Gastrocnemius medialis (tissue), 4 donors: ENCODE data around the gene USF3. TPM values are rescaled to one million over a fixed set of nuclear protein-coding genes. Genes with fewer than 3 reads are reported as not detected.
A peak's percentile ranks its signal among the peaks of the same experiment; 100 is the strongest.

Experiments used
- ATAC-seq, 2 donors: fragments of 150-250 bp; one replicate each; pipeline ENCODE4 v1.9.1; 2016
- DNase-seq, 2 donors: peaks; one replicate each; pipeline ENCODE4 v3.0.0-alpha.2; 2019
- H3K27ac ChIP-seq, 4 donors: fragments of 200-600 bp; sonication (generic); 1 replicate in 1 of 4; 2 replicates in 3 of 4; pipeline ENCODE4 v1.5.1; 2016 to 2018; ENCODE audit warnings: mild to moderate bottlenecking in 2 of 4, moderate library complexity in 1 of 4
- H3K27me3 ChIP-seq, 3 donors: fragments of 200-600 bp; sonication (generic) in 2 of 3; 1 replicate in 1 of 3; 2 replicates in 2 of 3; pipeline versions ENCODE4 v1.5.1 to v1.6.0; 2016 to 2019; ENCODE audit warnings: mild to moderate bottlenecking in 1 of 3, moderate library complexity in 1 of 3
- H3K36me3 ChIP-seq, 2 donors: fragments of 200-600 bp; sonication (generic) in 1 of 2; one replicate each; pipeline ENCODE4 v1.5.1; 2017 to 2018
- H3K4me1 ChIP-seq, 2 donors: fragments of 200-600 bp; sonication (generic) in 1 of 2; one replicate each; pipeline ENCODE4 v1.5.1; 2016 to 2017; ENCODE audit warnings: mild to moderate bottlenecking in 2 of 2
- H3K4me3 ChIP-seq, 4 donors: fragments of 200-600 bp; sonication (generic) in 3 of 4; 1 replicate in 1 of 4; 2 replicates in 3 of 4; pipeline ENCODE4 v1.5.1; 2016 to 2019; ENCODE audit warnings: mild to moderate bottlenecking in 2 of 4
- H3K9me3 ChIP-seq, 3 donors: fragments of 200-600 bp; sonication (generic) in 2 of 3; 1 replicate in 1 of 3; 2 replicates in 2 of 3; pipeline ENCODE4 v1.5.1; 2016 to 2019
- CTCF ChIP-seq, 5 experiments: fragments of 450-650 bp in 3 of 5; fragments of 200-600 bp in 2 of 5; sonication (generic) in 2 of 5; IDR thresholded peaks in 4 of 5; conservative IDR thresholded peaks in 1 of 5; 1 replicate in 4 of 5; 2 replicates in 1 of 5; pipeline ENCODE4 v1.5.1; 2016 to 2019; ENCODE audit warnings: antibody characterized with exemption in 5 of 5, mild to moderate bottlenecking in 3 of 5, moderate library complexity in 3 of 5
- POLR2A ChIP-seq, 2 donors: fragments of 450-650 bp; IDR thresholded peaks; one replicate each; pipeline ENCODE4 v1.6.1; 2017; ENCODE audit warnings: antibody characterized with exemption in 2 of 2, mild to moderate bottlenecking in 2 of 2, moderate library complexity in 2 of 2
- in situ Hi-C, 4 donors: fragments of 200-750 bp; cut with MboI; loops; one replicate each; pipeline versions ENCODE4 v1.15.0 to v1.8.0; 2017; ENCODE audit warnings: low sequenced_read_pairs in 4 of 4
- intact Hi-C: fragments of 100-400 bp; cut with DNase I; formaldehyde crosslinking; loops from one replicate; pipeline ENCODE4 v1.15.1; 2023; ENCODE audit warnings: low total_unique reads
- total RNA-seq, 4 donors: library from RNA; depleted of rRNA; stranded (reverse); fragments of >200 nt; gene quantifications; one replicate each; pipeline versions ENCODE4 v1.1.0 to v1.2.3, GENCODE V29; 2016

USF3 gene
- total RNA-seq, 4 donors from 2014 or later: 35.7 to 49.6 (median 40.1) TPM

GRCh38 chr3:113628316-113628715, 68.1 kb downstream of the USF3 start:
- in situ Hi-C loops: loop anchor here in 2 of 4 donors (5.0 kb wide), 2 partner anchors 126 to 136 kb away; no protein-coding TSS in a partner anchor
- intact Hi-C loops: loop anchor here (5.0 kb wide), 3 partner anchors 69 to 576 kb away; partner anchors contain the start of gene USF3
- DNase-seq: no peak

GRCh38 chr3:113626503-113627371, 69.7 kb downstream of the USF3 start:
- ATAC-seq: peak; percentile 72 to 76
- no peaks in the 10 kb centered on the region for H3K27me3 ChIP-seq
- TF ChIP-seq CTCF (IDR thresholded peaks at IDR 0.05 in 4 of 5, conservative IDR thresholded peaks at IDR 0.05 in 1 of 5) (peak; percentile 79 to 97 (median 89)), POLR2A (IDR thresholded peaks at IDR 0.05) (no peak)
- intact Hi-C loops: loop anchor here (1.0 to 5.0 kb wide), 4 partner anchors 71 to 574 kb away; partner anchors contain the start of gene USF3
- H3K27ac ChIP-seq: peak overlapping the region; percentile 59 to 65 (median 61)
- peak; percentile 38 to 64 for DNase-seq
- peak overlapping the region in 3 of 4 donors; percentile 2 to 16 (median 9) for H3K4me3 ChIP-seq
- no peaks in the 10 kb centered on the region for H3K9me3 ChIP-seq
- in situ Hi-C loops: loop anchor here in 2 of 4 donors (5.0 kb wide), 2 partner anchors 124 to 134 kb away; no protein-coding TSS in a partner anchor
- H3K36me3 ChIP-seq: no peaks in the 10 kb centered on the region
- peaks cover 34 to 51% of the 10 kb centered on the region in 2 donors for H3K4me1 ChIP-seq

More at GRCh38 chr3:113628316-113628715, 68.1 kb downstream of the USF3 start:
- no peaks in the 10 kb centered on the region for H3K27me3 ChIP-seq
- ATAC-seq: no peak
- H3K4me1 ChIP-seq: peaks cover 34 to 51% of the 10 kb centered on the region in 2 donors
- no peak overlapping the region for H3K4me3 ChIP-seq
- peak overlapping the region in 2 of 4 donors; percentile 82 to 90 for H3K27ac ChIP-seq
- no peaks in the 10 kb centered on the region for H3K9me3 ChIP-seq
- TF ChIP-seq CTCF (IDR thresholded peaks at IDR 0.05 in 4 of 5, conservative IDR thresholded peaks at IDR 0.05 in 1 of 5): no peak
- no peak for TF ChIP-seq POLR2A (IDR thresholded peaks at IDR 0.05)
- no peaks in the 10 kb centered on the region for H3K36me3 ChIP-seq

GRCh38 chr3:113625834-113626233, 70.6 kb downstream of the USF3 start:
- in situ Hi-C loops: loop anchor here in 2 of 4 donors (5.0 kb wide), 2 partner anchors 124 to 134 kb away; no protein-coding TSS in a partner anchor
- TF ChIP-seq POLR2A (IDR thresholded peaks at IDR 0.05): no peak
- no peak for TF ChIP-seq CTCF (IDR thresholded peaks at IDR 0.05 in 4 of 5, conservative IDR thresholded peaks at IDR 0.05 in 1 of 5)
- Histone ChIP-seq H3K27me3 (no peaks in the 10 kb centered on the region), H3K4me3 (peak overlapping the region in 1 of 4 donors; percentile 4), H3K9me3 (no peaks in the 10 kb centered on the region), H3K27ac (no peak overlapping the region), H3K36me3 (no peaks in the 10 kb centered on the region), H3K4me1 (peaks cover 34 to 45% of the 10 kb centered on the region in 2 donors)
- ATAC-seq: no peak
- DNase-seq: no peak
- intact Hi-C loops: loop anchor here (1.0 to 5.0 kb wide), 4 partner anchors 71 to 574 kb away; partner anchors contain the start of gene USF3

- Histone ChIP-seq H3K4me1 (peaks cover 17 to 26% of the 10 kb centered on the region in 2 donors), H3K4me3 (no peak overlapping the region), H3K36me3 (no peaks in the 10 kb centered on the region), H3K27me3 (no peaks in the 10 kb centered on the region), H3K9me3 (no peaks in the 10 kb centered on the region), H3K27ac (no peak overlapping the region)
- intact Hi-C loops: no loop called here
- TF ChIP-seq CTCF (IDR thresholded peaks at IDR 0.05 in 4 of 5, conservative IDR thresholded peaks at IDR 0.05 in 1 of 5) (no peak), POLR2A (IDR thresholded peaks at IDR 0.05) (no peak)
- DNase-seq (no peak), ATAC-seq (no peak)
- in situ Hi-C loops: loop anchor here in 1 of 4 donors (25.0 kb wide), 1 partner anchor 562 kb away; no protein-coding TSS in a partner anchor
These were observed 72.6 kb downstream of the USF3 start for GRCh38 chr3:113623811-113624210.
